Endothelial cell of umbilical vein (primary cell): Measurements from ENCODE around the gene ARHGEF28. TPM values are rescaled to one million over a fixed set of nuclear protein-coding genes. Genes with fewer than 3 reads are reported as not detected.
A peak's percentile ranks its signal among the peaks of the same experiment; 100 is the strongest.

Experiments used
- BruUV-seq: library from RNA; stranded (reverse); fragments of 400-500 nt; replicated peaks from 2 replicates; lab custom pipeline; 2021; lab: Mats Ljungman, UMichigan
- CTCF ChIA-PET: fragments of 300-600, 350-600 bp; sonication (Branson Sonifier 250); formaldehyde crosslinking; loops from one replicate; lab custom pipeline; 2021; ENCODE audit warnings: antibody characterized with exemption, inconsistent platforms; lab: Charles Lee
- POLR2A ChIA-PET: fragments of 300-600, 350-600 bp; sonication (Branson Sonifier 250); formaldehyde crosslinking; loops from one replicate; lab custom pipeline; 2021; ENCODE audit warnings: antibody characterized with exemption, inconsistent platforms; lab: Charles Lee
- DNase-seq: peaks from one replicate; pipeline ENCODE4 v3.0.0-alpha.2; 2011; ENCODE audit warnings: low read depth, low spot score
- FAIRE-seq: peaks from 2 replicates; lab custom pipeline; 2011; peaks lifted over from hg19 to GRCh38; lab: Jason Lieb, UNC
- H2AFZ ChIP-seq: 2 replicates; pipeline ENCODE4 v1.6.0; 2012; ENCODE audit warnings: low read depth, low read length, control low read depth, inconsistent platforms
- H3K27ac ChIP-seq: 2 replicates; pipeline ENCODE4 v1.5.1; 2011; ENCODE audit warnings: low read depth, mild to moderate bottlenecking, control low read depth, low read length, moderate library complexity; ENCODE audit not compliant: insufficient read depth
- H3K27me3 ChIP-seq, 2 experiments: 2 replicates each; pipeline versions ENCODE4 v1.6.0 to v1.6.1; 2011; ENCODE audit warnings: low read length in 2 of 2, mixed read lengths in 1 of 2; ENCODE audit not compliant: control insufficient read depth in 2 of 2, insufficient read depth in 2 of 2
- H3K36me3 ChIP-seq, 2 experiments: 2 replicates in 1 of 2; 3 replicates in 1 of 2; pipeline ENCODE4 v1.5.1; 2011; ENCODE audit warnings: low read length in 2 of 2, mild to moderate bottlenecking in 1 of 2, moderate library complexity in 1 of 2; ENCODE audit not compliant: control insufficient read depth in 2 of 2, insufficient read depth in 2 of 2; ENCODE audit errors: extremely low read depth in 1 of 2
- H3K4me1 ChIP-seq: 3 replicates; pipeline ENCODE4 v1.5.1; 2011; ENCODE audit warnings: mild to moderate bottlenecking, low read length; ENCODE audit not compliant: control insufficient read depth, insufficient read depth; ENCODE audit errors: extremely low read depth
- H3K4me2 ChIP-seq: 2 replicates; pipeline ENCODE4 v1.6.1; 2011; ENCODE audit warnings: low read length, control low read depth, mixed read lengths; ENCODE audit not compliant: insufficient read depth
- H3K4me3 ChIP-seq, 3 experiments: fragments of 200-600 bp in 1 of 3; sonication (generic), shearing (Covaris generic) in 1 of 3; replicated peaks in 1 of 3; 2 replicates each; pipeline ENCODE4 v1.5.1; 2011 to 2016; ENCODE audit warnings: control low read depth in 3 of 3, low read length in 3 of 3, mild to moderate bottlenecking in 2 of 3, inconsistent platforms in 1 of 3, low read depth in 1 of 3, moderate library complexity in 1 of 3; ENCODE audit not compliant: insufficient read depth in 1 of 3
- H3K79me2 ChIP-seq: 2 replicates; pipeline ENCODE4 v1.6.0; 2012; ENCODE audit warnings: low read length, inconsistent platforms; ENCODE audit not compliant: control insufficient read depth, insufficient read depth
- H3K9ac ChIP-seq: replicated peaks from 2 replicates; pipeline ENCODE3; 2011; ENCODE audit warnings: low read length, control low read depth; ENCODE audit not compliant: insufficient read depth; ENCODE audit errors: extremely low read depth
- H3K9me1 ChIP-seq: replicated peaks from 3 replicates; pipeline ENCODE4 v1.6.0; 2011; ENCODE audit warnings: mild to moderate bottlenecking, low read length; ENCODE audit not compliant: control insufficient read depth, insufficient read depth; ENCODE audit errors: extremely low read depth
- H3K9me3 ChIP-seq: replicated peaks from 2 replicates; pipeline ENCODE4 v1.5.1; 2012; ENCODE audit warnings: low read length, inconsistent platforms; ENCODE audit not compliant: control insufficient read depth, insufficient read depth
- H4K20me1 ChIP-seq: replicated peaks from 2 replicates; pipeline ENCODE3; 2011; ENCODE audit warnings: mild to moderate bottlenecking, low read length; ENCODE audit not compliant: control insufficient read depth, insufficient read depth; ENCODE audit errors: extremely low read depth
- EZH2 ChIP-seq: IDR thresholded peaks from 2 replicates; pipeline ENCODE4 v1.6.1; 2012; ENCODE audit warnings: borderline replicate concordance, low read depth, mild to moderate bottlenecking, moderate library complexity, low read length, inconsistent platforms; ENCODE audit not compliant: severe bottlenecking
- FOS ChIP-seq: IDR thresholded peaks from 2 replicates; pipeline ENCODE4 v1.6.1; 2011; ENCODE audit warnings: mild to moderate bottlenecking, low read length, moderate library complexity, borderline replicate concordance; ENCODE audit not compliant: insufficient read depth
- GATA2 ChIP-seq: IDR thresholded peaks from 2 replicates; pipeline ENCODE4 v1.7.0; 2011; ENCODE audit warnings: low read depth, mild to moderate bottlenecking, moderate library complexity, mixed read lengths, low read length; ENCODE audit not compliant: insufficient read length, insufficient read depth
- JUN ChIP-seq: IDR thresholded peaks from 2 replicates; pipeline ENCODE4 v1.6.1; 2011; ENCODE audit warnings: borderline replicate concordance, low read depth; ENCODE audit not compliant: insufficient read length, insufficient read depth
- MAX ChIP-seq: IDR thresholded peaks from 2 replicates; pipeline ENCODE4 v1.6.1; 2011; ENCODE audit not compliant: insufficient read depth, insufficient read length
- MYC ChIP-seq: IDR thresholded peaks from one replicate; pipeline ENCODE4 v1.6.1; 2011; ENCODE audit warnings: mild to moderate bottlenecking, low read depth, low read length
- POLR2A ChIP-seq: IDR thresholded peaks from 2 replicates; pipeline ENCODE4 v1.6.1; 2012; ENCODE audit warnings: low read depth, mild to moderate bottlenecking, control low read depth, low read length
- POLR2AphosphoS5 ChIP-seq: IDR thresholded peaks from 2 replicates; pipeline ENCODE4 v1.6.1; 2012; ENCODE audit warnings: low read depth, mild to moderate bottlenecking, control low read depth, low read length, moderate library complexity; ENCODE audit not compliant: insufficient read depth
- dilution Hi-C: fragments of 300-500 bp; cut with MboI; formaldehyde crosslinking; loops from one replicate; pipeline ENCODE4 v1.15.0; 2019; ENCODE audit warnings: low sequenced_read_pairs; ENCODE audit not compliant: extremely low pct_ligation_motif_present
- intact Hi-C: fragments of 100-400 bp; cut with micrococcal nuclease; formaldehyde crosslinking; loops from one replicate; pipeline ENCODE4 v1.10.0; 2022
- polyA plus RNA-seq, 4 experiments: library from polyadenylated mRNA; depleted of rRNA in 3 of 4; stranded (reverse) in 3 of 4; unstranded in 1 of 4; fragments of >200 nt; gene quantifications; 2 replicates each; pipeline versions ENCODE4 v1.2.1 to v1.2.3, GENCODE V29; 2011 to 2012; ENCODE audit warnings: missing spikeins in 1 of 4
- total RNA-seq: library from RNA; stranded (reverse); gene quantifications from 2 replicates; pipeline ENCODE4 v1.2.3, GENCODE V29; 2021
- TF ChIP-seq, protein P1 (sequence below), 2 donors: IDR thresholded peaks; 1 replicate in 1 of 2; 2 replicates in 1 of 2; pipeline ENCODE4 v1.5.1; 2011; ENCODE audit warnings: low read length in 2 of 2, mild to moderate bottlenecking in 2 of 2, moderate library complexity in 2 of 2, control low read depth in 1 of 2, inconsistent platforms in 1 of 2, low read depth in 1 of 2; ENCODE audit not compliant: insufficient read depth in 1 of 2; ENCODE audit errors: extremely low read depth in 1 of 2

ARHGEF28 gene
- total and polyA plus RNA-seq, 2 donors (not counting 3 experiments of a cell fraction or from before 2014, with no cell fraction given), result 29.5 to 108 TPM

DNA sequence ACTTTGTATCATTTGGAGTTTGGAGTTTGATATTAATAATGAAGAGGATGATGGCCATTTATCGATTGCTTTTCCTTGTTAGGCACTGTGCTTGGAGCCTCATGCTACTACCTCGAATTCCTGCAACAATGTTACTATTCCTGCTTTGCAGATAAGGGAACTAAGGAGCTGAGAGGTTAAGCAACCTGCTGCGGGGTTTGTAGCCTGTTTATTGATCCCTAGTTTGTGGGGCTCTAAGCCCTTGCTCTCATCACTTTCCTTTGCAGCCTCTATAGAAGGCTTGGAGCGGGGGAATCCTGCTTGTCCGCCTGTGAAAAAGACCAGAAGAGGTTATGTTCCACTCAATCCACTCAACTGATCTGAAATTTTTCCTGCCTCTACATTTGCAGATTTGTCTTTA, 15.8 kb downstream of the ARHGEF28 start:
- dilution Hi-C loops (no loop called here), intact Hi-C loops (no loop called here)
- no peak for DNase-seq
- H3K4me3 ChIP-seq, result no peak overlapping the region
- peak overlapping the region; percentile 97 for H3K27ac ChIP-seq
- H3K4me2 ChIP-seq, result peak overlapping the region; percentile 47
- FAIRE-seq, result no peak
- H3K27me3 ChIP-seq, result no peaks in the 10 kb centered on the region
- peaks cover 2 to 5% of the 10 kb centered on the region in 2 experiments for H3K36me3 ChIP-seq
- ChIA-PET CTCF (interaction anchor here (1.4 kb wide), 1 partner anchor 11 kb away, joined by 5 read pairs; no protein-coding TSS in a partner anchor), POLR2A (no interaction called here)
- H3K4me1 ChIP-seq, result peaks cover 71% of the 10 kb centered on the region
- no peaks in the 10 kb centered on the region for H4K20me1 ChIP-seq
- no peaks in the 10 kb centered on the region for H3K9me1 ChIP-seq
- H3K9ac ChIP-seq, result no peak overlapping the region
- no peaks in the 10 kb centered on the region for H3K9me3 ChIP-seq
- peaks cover 83% of the 10 kb centered on the region for H3K79me2 ChIP-seq
- no peak overlapping the region for H2AFZ ChIP-seq
- no TSS peak for BruUV-seq
- TF ChIP-seq FOS (no peak), POLR2AphosphoS5 (no peak), JUN (no peak), POLR2A (no peak), EZH2 (no peak), MAX (no peak), MYC (no peak), GATA2 (no peak)
- TF ChIP-seq, protein P1, sequence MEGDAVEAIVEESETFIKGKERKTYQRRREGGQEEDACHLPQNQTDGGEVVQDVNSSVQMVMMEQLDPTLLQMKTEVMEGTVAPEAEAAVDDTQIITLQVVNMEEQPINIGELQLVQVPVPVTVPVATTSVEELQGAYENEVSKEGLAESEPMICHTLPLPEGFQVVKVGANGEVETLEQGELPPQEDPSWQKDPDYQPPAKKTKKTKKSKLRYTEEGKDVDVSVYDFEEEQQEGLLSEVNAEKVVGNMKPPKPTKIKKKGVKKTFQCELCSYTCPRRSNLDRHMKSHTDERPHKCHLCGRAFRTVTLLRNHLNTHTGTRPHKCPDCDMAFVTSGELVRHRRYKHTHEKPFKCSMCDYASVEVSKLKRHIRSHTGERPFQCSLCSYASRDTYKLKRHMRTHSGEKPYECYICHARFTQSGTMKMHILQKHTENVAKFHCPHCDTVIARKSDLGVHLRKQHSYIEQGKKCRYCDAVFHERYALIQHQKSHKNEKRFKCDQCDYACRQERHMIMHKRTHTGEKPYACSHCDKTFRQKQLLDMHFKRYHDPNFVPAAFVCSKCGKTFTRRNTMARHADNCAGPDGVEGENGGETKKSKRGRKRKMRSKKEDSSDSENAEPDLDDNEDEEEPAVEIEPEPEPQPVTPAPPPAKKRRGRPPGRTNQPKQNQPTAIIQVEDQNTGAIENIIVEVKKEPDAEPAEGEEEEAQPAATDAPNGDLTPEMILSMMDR (IDR thresholded peaks at IDR 0.05; ENCODE audit: extremely low read depth in 1 of 2, insufficient read depth in 1 of 2, low read depth in 1 of 2, low read length in 2 of 2), result no peak
